NCI-H748 treated with DMSO at 0.1 percent for 48 hours (cell line): Measurements from ENCODE around the gene ACKR2.
A peak's percentile ranks its signal among the peaks of the same experiment; 100 is the strongest.

ENCODE experiments used
- DNase-seq: peaks from one replicate; lab custom pipeline; 2025; lab: John Stamatoyannopoulos, UW

ACKR2 gene

GRCh38 chr3:42809202-42809601, at the start of gene ACKR2:
TSS of gene ACKR2 (plus strand) at chr3:42809445. CDS start at chr3:42864503, 55,058 bp downstream.
- DNase-seq = no peak

- no peak for DNase-seq
Measured at GRCh38 chr3:42762046-42762724, 47.1 kb upstream of the ACKR2 start.

DNA sequence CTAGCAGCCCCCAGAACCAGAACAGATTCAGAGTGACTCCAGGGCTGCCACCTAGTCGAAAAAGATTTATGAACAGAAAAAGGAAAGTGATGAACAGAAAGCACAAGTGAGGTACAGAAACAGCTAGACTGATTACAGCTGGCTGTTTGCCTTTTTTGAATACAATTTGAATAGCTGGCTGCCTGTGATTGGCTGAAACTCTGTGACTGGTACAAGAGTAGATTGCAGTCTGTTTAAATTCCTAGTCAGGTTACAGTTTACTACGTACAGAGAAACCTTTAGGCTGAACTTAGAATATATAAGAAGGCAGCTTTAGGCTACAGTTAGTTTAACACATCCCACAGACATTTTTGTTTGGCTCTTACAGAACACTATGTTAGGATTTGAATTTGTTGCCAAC, 46.2 kb upstream of the ACKR2 start:
- DNase-seq = no peak

- DNase-seq = no peak
Measured at GRCh38 chr3:42764115-42764514, 45.1 kb upstream of the ACKR2 start.

GRCh38 chr3:42764561-42765295, 44.5 kb upstream of the ACKR2 start:
- no peak for DNase-seq

DNA sequence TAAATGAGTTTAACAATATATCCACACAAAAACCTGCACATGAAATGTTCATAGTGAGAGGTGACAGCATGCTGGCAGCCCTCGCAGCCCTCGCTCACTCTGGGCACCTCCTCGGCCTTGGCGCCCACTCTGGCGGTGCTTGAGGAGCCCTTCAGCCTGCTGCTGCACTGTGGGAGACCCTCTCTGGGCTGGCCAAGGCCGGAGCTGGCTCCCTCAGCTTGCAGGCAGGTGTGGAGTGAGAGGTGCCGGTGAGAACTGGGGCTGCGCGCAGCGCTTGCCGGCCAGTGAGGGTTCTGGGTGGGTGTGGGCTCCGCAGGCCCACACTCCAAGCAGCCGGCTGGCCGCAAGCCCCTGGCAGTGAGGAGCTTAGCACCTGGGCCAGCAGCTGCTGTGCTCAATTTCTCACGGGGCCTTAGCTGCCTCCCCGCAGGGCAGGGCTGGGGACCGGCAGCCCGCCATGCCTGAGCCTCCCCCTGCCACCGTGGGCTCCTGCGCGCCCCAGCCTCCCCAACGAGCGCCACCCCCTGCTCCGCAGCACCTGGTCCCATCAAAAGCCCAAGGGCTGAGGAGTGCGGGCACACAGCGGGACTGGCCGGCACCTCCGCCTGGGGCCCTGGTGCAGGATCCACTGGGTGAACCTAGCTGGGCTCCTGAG, 39.6 kb upstream of the ACKR2 start:
- no peak for DNase-seq

DNA sequence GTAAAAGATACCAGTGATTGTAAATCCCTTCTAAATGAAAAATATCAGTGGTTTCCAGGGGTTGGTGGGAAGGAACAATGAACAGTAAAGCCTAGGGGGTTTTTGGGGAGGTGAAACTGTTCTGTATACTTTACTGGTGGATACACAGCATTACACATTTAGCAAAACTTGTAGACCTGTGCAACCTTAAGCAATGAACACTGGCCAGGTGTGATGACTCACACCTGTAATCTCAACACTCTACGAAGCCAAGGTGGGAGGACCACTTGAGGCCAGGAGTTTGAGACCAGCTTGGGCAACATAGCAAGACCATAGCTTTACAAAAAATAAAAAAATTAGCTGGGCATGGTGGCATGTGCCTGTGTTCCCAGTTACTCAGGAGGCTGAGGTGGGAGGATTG, 38.0 kb upstream of the ACKR2 start:
- no peak for DNase-seq

- DNase-seq = peak; percentile 77
Measured at GRCh38 chr3:42772670-42773408, 36.4 kb upstream of the ACKR2 start, which contains the start of gene CCDC13. TSS of gene CCDC13 (minus strand) at chr3:42773253. CDS start at chr3:42758345, 14,908 bp downstream.

DNA sequence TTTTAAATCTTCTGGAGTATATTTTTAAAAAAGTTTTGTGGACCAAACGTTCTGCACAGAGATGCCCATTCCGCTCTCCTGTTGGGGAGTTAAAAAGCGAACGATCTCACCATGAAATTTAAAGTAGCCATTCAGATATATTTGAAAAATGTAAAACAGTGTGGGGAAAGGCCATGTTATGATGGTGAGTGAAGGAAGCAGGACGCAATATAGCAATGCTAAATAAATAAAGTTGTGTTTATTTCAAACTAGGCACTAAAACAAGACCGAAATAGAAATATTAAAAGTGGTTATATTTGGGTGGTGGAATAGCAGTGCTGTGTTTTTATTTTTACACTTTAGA, 35.9 kb upstream of the ACKR2 start:
- no peak for DNase-seq

- no peak for DNase-seq
Measured at GRCh38 chr3:42778644-42779043, 30.6 kb upstream of the ACKR2 start.

GRCh38 chr3:42780398-42780797, 28.8 kb upstream of the ACKR2 start:
- no peak for DNase-seq

- DNase-seq = peak; percentile 49
Measured at GRCh38 chr3:42780892-42781700, 28.1 kb upstream of the ACKR2 start.

DNA sequence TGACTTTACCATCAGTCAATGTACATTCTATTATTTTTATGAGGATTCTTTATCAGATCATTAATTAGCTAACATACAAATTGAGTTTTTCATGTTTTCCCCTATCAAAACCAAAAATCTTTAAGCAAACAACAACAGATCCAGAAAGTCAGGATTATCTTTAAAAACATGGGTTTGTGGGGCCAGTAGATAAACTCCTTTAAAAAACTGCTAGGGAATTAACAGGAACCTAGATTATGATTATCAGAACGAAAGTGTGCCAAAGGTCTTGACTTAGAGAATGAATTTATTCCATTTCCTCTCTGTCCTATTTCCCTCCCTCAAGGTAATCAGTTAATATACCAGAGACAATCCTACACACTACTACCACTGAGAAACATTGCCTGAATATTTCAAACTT, 23.0 kb upstream of the ACKR2 start:
- DNase-seq = no peak

DNA sequence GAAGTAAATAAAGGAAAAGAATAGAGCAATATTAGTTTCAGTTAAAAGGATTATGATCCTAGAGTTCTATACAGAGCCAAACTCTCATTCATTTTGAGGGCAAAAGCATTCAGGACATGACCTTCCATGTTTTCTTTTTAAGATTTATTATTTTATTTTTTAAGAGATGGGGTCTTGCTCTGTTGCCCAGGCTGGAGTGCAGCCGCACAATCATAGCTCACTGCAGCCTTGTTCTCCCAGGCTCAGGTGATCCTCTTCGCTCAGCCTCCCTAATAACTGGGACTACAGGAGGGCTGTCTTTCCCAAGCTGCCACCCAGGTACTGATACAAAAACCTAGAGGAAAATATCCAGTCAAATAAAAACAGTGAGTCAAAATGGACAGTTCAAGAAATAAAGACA, 22.6 kb upstream of the ACKR2 start:
- DNase-seq = no peak

- DNase-seq = no peak
Measured at GRCh38 chr3:42790714-42791229, 18.5 kb upstream of the ACKR2 start.

- DNase-seq = no peak
Measured at GRCh38 chr3:42795621-42796181, 13.5 kb upstream of the ACKR2 start.

DNA sequence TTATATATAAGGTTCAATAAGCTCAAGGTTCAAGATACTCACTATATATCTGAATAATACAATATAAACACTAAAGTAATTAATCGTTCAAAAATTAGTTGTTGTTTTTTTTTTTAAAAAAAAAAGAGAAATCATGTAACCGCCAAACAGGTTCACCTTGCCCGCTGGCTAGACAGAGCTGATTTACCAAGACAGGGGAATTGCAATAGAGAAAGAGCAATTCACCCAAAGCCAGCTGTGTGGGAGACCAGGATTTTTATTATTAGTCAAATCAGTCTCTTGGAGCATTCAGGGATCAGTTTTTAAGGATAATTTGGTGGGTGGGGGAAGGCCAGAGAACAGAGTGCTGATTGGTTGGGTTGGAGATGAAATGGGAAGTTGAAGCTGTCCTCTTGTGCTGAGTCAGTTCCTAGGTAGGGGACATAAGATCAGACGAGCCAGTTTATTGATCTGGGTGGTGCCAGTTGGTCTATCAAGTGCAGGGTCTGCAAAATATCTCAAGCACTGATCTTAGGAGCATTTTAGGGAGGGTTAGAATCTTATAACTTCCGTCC, 12.8 kb upstream of the ACKR2 start:
- DNase-seq = no peak

DNA sequence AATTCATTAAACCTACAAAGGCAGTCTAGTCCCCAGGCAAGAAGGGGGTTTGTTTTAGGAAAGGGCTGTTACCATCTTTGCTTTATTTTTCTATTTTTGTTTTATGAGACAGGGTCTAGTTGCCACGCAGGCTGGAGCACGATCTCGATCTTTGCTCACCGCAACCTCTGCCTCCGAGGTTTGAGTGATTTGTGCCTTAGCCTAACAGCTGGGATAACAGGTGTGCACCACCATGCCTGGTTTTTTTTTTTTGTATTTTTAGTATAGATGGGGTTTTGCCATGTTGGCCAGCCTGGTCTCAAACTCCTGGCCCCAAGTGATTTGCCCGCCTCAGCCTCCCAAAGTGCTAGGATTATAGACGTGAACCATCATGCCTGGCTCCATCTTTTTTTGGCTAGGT, 9.9 kb upstream of the ACKR2 start:
- no peak for DNase-seq

- DNase-seq = no peak
Measured at GRCh38 chr3:42800251-42800650, 9.0 kb upstream of the ACKR2 start.

- DNase-seq = no peak
Measured at GRCh38 chr3:42801048-42801620, 8.1 kb upstream of the ACKR2 start.
